Measurements from ENCODE around the gene MAD1L1.

The MAD1L1 gene

DNA sequence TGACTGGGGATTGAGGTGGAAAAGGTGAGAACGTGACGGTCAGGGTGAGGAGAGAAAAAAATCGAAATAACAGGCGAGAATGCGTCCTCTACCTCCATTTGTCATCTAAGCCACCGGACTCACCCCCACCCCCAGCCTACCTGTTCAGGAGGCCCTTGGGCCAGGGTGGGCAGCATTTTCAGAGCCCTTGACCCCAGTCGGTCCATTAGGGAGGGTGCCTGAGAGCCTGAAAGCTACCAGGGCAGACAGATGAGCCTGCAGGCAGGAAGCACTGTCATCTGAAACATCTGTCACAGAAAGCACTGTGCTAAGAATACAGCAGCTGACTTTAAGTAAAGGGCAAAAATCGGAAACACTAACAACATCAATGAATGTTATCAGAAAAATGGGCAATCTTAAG lies 47.0 kb downstream of the MAD1L1 start:
- TF ChIP-seq, protein P1, sequence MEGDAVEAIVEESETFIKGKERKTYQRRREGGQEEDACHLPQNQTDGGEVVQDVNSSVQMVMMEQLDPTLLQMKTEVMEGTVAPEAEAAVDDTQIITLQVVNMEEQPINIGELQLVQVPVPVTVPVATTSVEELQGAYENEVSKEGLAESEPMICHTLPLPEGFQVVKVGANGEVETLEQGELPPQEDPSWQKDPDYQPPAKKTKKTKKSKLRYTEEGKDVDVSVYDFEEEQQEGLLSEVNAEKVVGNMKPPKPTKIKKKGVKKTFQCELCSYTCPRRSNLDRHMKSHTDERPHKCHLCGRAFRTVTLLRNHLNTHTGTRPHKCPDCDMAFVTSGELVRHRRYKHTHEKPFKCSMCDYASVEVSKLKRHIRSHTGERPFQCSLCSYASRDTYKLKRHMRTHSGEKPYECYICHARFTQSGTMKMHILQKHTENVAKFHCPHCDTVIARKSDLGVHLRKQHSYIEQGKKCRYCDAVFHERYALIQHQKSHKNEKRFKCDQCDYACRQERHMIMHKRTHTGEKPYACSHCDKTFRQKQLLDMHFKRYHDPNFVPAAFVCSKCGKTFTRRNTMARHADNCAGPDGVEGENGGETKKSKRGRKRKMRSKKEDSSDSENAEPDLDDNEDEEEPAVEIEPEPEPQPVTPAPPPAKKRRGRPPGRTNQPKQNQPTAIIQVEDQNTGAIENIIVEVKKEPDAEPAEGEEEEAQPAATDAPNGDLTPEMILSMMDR (IDR thresholded peaks at IDR 0.05; ENCODE audit: borderline replicate concordance, insufficient read depth, low read depth, low read length) = no peak
- H3K4me3 ChIP-seq (ENCODE audit: low read depth, low read length) = no peak overlapping the region

DNA sequence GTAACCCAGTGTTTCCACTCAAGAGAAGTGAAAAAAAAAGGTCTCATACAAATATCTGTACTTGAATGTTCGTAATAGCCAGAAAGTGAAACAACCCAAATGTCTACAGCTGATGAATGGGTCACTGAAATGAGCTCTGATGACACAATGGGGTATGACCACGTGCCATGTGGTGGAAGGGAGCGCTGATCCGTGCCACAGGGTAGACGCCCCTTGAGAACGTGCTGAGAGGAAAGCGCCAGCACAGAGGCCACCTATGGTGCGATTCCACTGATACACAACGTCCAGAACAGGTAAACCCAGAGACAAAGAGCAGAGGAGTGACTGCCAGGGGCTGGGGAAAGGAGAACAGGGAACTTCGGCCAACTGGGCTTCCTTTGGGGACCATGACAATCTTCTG lies 50.3 kb downstream of the MAD1L1 start:
- TF ChIP-seq, protein P1 (IDR thresholded peaks at IDR 0.05; ENCODE audit: borderline replicate concordance, insufficient read depth, low read depth, low read length) = no peak
- no peak overlapping the region for H3K4me3 ChIP-seq (ENCODE audit: low read depth, low read length)

DNA sequence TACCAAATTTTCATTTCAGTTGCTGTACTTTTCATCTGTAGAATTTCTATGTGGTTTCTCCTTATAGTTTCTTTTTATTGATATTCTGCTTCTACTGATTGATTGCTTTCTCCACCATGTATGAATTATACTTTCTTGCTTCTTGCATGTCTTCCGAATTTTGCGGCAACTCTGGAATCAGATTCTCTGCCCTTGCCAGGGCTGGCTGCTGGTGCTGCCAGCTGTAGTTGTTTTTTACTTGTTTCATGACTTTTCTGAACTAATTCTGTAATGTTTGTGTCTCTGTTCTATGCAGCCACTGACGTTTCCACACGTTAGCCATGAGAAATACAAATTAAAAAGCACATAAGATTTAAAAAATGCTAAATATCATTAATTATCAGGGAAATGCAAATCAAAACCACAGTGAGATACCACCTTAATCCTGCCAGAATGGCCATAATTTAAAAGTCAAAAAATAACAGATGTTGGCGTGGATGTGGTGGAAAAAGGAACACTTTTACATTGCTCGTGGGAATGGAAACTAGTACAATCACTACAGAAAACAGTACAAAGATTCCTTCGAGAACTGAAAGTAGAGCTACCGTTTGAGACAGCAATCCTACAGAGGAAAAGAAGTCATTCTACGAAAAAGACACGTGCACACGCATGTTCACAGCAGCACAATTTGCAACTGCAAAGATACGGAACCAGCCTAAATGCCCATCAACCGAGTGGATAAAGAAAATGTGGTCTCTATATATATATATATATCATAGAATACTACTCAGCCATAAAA lies 51.5 kb downstream of the MAD1L1 start:
- no peak overlapping the region for H3K4me3 ChIP-seq (ENCODE audit: low read depth, low read length)
- TF ChIP-seq, protein P1 (IDR thresholded peaks at IDR 0.05; ENCODE audit: borderline replicate concordance, insufficient read depth, low read depth, low read length) = no peak

DNA sequence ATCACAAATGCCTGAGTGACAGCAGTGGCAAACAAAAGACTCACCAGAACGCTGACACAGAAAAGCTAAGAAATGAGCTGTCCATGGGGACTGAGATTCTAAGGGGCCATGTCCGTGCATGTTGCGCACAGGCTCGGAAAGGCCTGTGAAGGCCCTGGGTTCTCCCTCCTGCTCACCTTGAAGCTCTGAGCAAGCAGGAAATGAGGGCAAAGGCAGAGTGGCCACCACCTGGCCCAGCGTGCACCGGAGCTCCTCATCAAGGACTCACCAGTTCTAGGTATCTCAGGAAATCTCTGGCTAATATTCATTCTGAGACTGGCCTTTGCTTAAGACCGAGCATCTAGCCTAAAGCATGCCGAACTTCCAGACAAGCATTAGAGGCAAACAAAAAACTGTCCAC lies 52.7 kb downstream of the MAD1L1 start:
- TF ChIP-seq, protein P1 (IDR thresholded peaks at IDR 0.05; ENCODE audit: borderline replicate concordance, insufficient read depth, low read depth, low read length) = no peak
- no peak overlapping the region for H3K4me3 ChIP-seq (ENCODE audit: low read depth, low read length)

DNA sequence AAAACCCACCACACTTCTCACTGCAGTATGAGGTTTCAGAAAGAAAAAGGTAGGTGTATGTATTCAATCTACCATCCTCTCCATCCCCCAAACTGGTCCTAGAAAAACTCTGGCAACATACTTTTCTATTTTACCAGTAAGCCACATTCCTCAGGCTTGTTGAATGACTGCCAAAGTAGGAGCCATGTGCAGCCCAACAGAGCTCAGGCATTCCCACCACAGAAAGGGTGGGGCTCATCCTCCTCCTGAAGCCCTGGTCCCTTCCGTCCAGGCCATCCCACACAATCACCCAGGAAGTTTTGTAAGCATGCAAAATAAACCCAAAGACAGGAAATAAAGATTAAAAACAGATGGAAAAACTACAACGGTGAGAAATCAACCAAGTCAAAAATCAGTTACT lies 57.2 kb downstream of the MAD1L1 start:
- H3K4me3 ChIP-seq (ENCODE audit: low read depth, low read length) = no peak overlapping the region
- TF ChIP-seq, protein P1 (IDR thresholded peaks at IDR 0.05; ENCODE audit: borderline replicate concordance, insufficient read depth, low read depth, low read length) = no peak

DNA sequence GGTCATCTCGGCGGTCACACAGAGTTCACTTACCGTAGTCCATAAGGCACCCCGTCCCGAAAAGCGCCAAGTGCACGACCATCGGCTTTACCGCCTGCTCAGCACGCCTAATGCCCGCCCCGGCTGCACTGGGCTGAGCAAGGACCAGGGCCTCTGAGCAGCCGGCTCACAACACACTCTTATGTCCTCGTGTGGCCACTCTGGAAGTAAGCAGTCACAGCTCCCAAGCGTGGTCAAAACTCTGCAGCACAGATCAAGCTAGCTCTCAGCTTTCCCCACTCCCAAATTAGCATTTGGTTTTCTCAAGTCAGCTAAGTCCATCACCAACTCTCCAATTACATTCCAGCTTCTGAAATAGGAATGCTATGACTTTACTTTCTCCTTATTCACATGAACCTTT lies 57.7 kb downstream of the MAD1L1 start:
- H3K4me3 ChIP-seq (ENCODE audit: low read depth, low read length) = no peak overlapping the region
- TF ChIP-seq, protein P1 (IDR thresholded peaks at IDR 0.05; ENCODE audit: borderline replicate concordance, insufficient read depth, low read depth, low read length) = no peak

DNA sequence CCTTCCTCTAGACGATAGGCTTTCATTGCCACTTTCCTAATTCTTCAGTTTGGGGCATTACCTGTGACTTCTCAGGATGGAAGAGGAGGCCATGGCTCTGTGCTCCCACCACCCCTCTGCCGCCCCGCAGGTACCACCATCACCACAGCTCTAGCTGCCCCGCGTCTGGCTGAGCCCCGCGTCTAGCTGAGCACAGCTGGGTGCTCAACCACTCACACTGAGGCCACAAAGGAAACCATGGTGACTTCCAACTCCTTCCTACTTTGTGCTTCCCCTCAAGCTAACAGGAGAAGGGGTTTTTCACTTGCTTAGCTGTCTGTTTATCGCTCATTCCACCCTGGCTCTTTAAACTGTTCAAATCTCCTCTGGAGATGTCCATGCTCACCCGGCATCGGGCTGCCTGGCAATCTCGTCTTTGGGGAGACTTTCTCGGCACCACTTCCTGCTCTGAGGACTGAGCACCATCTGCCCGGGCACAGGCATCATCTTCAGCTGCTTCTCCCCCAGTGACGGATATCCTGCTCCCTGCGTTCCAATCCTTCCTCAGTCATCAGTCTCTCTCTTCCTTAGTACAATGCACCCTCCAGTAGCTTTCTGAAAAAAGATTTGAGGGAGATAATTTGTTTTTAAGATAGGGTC lies 59.4 kb downstream of the MAD1L1 start:
- H3K4me3 ChIP-seq (ENCODE audit: low read depth, low read length) = no peak overlapping the region
- TF ChIP-seq, protein P1 (IDR thresholded peaks at IDR 0.05; ENCODE audit: borderline replicate concordance, insufficient read depth, low read depth, low read length) = no peak
